Mucosa of gallbladder (tissue), 1 donor: Measurements from ENCODE around the gene TM7SF3. TPM values are rescaled to one million over a fixed set of nuclear protein-coding genes. Genes with fewer than 3 reads are reported as not detected.

ENCODE experiments used
- DNase-seq: peaks from one replicate; pipeline ENCODE4 v3.0.0-alpha.2; 2020; ENCODE audit warnings: low spot score
- total RNA-seq: library from RNA; stranded (reverse); gene quantifications from one replicate; pipeline ENCODE4 v1.2.1, GENCODE V29; 2021
- donor health status: DM: no; HTN: no; CAD: no.

Gene TM7SF3
- total RNA-seq, 1 donor from 2014 or later: 82.8 TPM

DNA sequence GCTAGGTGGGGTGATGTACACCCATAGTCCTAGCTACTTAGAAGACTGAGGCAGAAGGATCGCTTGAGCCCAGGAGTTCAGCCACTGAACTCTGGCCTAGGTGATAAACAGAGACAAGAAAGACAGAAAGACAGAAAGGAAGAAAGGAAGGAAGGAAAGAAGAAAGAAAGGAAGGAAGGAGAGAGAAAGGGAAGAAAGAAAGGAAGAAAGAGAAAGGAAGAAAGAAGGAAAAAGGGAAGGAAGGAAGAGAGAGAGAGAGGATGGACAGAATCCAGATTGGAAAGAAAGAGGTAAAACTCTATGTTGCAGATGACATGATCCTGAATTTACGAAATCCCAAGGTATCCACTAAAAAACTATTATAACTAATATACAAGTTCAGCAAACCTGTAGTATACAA lies 84.6 kb downstream of the TM7SF3 start:
- DNase-seq: no peak

DNA sequence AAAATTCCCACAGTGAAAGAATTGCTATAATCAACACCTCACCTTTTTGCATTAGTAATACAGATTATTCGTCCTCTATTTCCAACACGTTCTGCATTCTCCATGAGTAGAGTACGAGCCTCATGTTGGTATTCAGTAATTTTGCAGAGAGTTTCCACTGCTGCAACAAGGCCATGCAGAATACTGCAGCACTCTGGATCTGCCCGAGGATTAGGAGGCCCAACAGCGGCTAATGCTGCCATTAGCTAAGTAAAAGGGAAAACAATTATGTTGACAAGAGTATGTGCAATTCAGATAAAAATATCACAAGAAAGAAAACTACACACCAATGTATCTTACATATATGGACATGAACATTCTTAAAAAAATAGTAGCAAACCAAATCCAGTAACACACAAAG lies 85.5 kb downstream of the TM7SF3 start:
- no peak for DNase-seq

Other genes starting within 250 kb of the TM7SF3 start
- 50.0 TPM for gene ITPR2, start 181.2 kb downstream of the TM7SF3 start, total RNA-seq
- 13.8 TPM for gene INTS13, start 76.4 kb downstream of the TM7SF3 start, total RNA-seq
- gene FGFR1OP2, start 75.9 kb downstream of the TM7SF3 start, total RNA-seq: 39.1 TPM
- 59.0 TPM for gene MED21, start 8.2 kb upstream of the TM7SF3 start, total RNA-seq
- gene C12orf71, start 68.2 kb upstream of the TM7SF3 start, total RNA-seq: not detected
- gene STK38L, start 229.9 kb upstream of the TM7SF3 start, total RNA-seq: 86.7 TPM